Stimulated activated CD8-positive, alpha-beta memory T cell treated with anti-CD3 and anti-CD28 coated beads, Interleukin-12 subunit alpha, Interleukin-12 subunit beta, amount 100 ng/mL, for 24 hours (primary cell): ENCODE measurements around the gene CRTAC1.
"Not testable (repeated sequence)": the region's sequence is repeated elsewhere in the genome, so short reads cannot be mapped to it uniquely, and the experiment has no call there.

Experiments used
- DNase-seq: peaks from one replicate; pipeline ENCODE4 v3.0.0-alpha.2; 2020; ENCODE audit errors: extremely low read depth

The CRTAC1 gene

GRCh38 chr10:97842656-97843280, 187.7 kb downstream of the CRTAC1 start:
- DNase-seq = no peak

GRCh38 chr10:97842114-97842513, 188.3 kb downstream of the CRTAC1 start:
- not testable (repeated sequence) for DNase-seq

GRCh38 chr10:97841166-97841565, 189.3 kb downstream of the CRTAC1 start:
- not testable (repeated sequence) for DNase-seq

- no peak for DNase-seq
These were observed 192.3 kb downstream of the CRTAC1 start for GRCh38 chr10:97838091-97838490.

GRCh38 chr10:97836446-97836845, 194.0 kb downstream of the CRTAC1 start:
- DNase-seq = no peak

- no peak for DNase-seq
These were observed 199.2 kb downstream of the CRTAC1 start for GRCh38 chr10:97831259-97831658.

- no peak for DNase-seq
These were observed 200.4 kb downstream of the CRTAC1 start for GRCh38 chr10:97830064-97830463.

- no peak for DNase-seq
These were observed 201.7 kb downstream of the CRTAC1 start for GRCh38 chr10:97828721-97829120.

- DNase-seq = no peak
These were observed 202.6 kb downstream of the CRTAC1 start for GRCh38 chr10:97827702-97828291.

- no peak for DNase-seq
These were observed 203.5 kb downstream of the CRTAC1 start for GRCh38 chr10:97826892-97827291.

GRCh38 chr10:97825020-97825760, 205.2 kb downstream of the CRTAC1 start:
- DNase-seq = no peak

GRCh38 chr10:97823734-97824133, 206.7 kb downstream of the CRTAC1 start:
- DNase-seq = no peak

GRCh38 chr10:97822261-97822687, 208.1 kb downstream of the CRTAC1 start:
- DNase-seq = no peak

GRCh38 chr10:97821308-97822038, 208.9 kb downstream of the CRTAC1 start:
- no peak for DNase-seq

GRCh38 chr10:97820096-97820704, 210.2 kb downstream of the CRTAC1 start:
- DNase-seq = no peak

GRCh38 chr10:97818572-97818971, 211.8 kb downstream of the CRTAC1 start:
- DNase-seq = no peak

- DNase-seq = no peak
These were observed 213.8 kb downstream of the CRTAC1 start for GRCh38 chr10:97816609-97817008.
